Skeletal muscle satellite cell (primary cell): ENCODE results near the gene STPG3.
"Not testable (repeated sequence)": the region's sequence is repeated elsewhere in the genome, so short reads cannot be mapped to it uniquely, and the experiment has no call there.

Experiments
- H3K27me3 ChIP-seq: 2 replicates; pipeline ENCODE4 v1.7.0; 2013; ENCODE audit warnings: low read length; ENCODE audit not compliant: control insufficient read depth, insufficient read depth
- H3K36me3 ChIP-seq: 2 replicates; pipeline ENCODE4 v1.7.0; 2013; ENCODE audit warnings: mild to moderate bottlenecking, control low read depth, low read length; ENCODE audit not compliant: insufficient read depth
- H3K4me1 ChIP-seq: 2 replicates; pipeline ENCODE4 v1.7.0; 2013; ENCODE audit warnings: low read length; ENCODE audit not compliant: control insufficient read depth, insufficient read depth
- H3K4me2 ChIP-seq: 2 replicates; pipeline ENCODE4 v1.7.0; 2013; ENCODE audit warnings: mild to moderate bottlenecking, low read length
- H3K4me3 ChIP-seq: 2 replicates; pipeline ENCODE4 v1.7.0; 2013; ENCODE audit warnings: low read length
- H3K9ac ChIP-seq: 2 replicates; pipeline ENCODE4 v1.7.0; 2013; ENCODE audit warnings: mild to moderate bottlenecking, low read depth, low read length, moderate library complexity
- H3K9me3 ChIP-seq: replicated peaks from 2 replicates; pipeline ENCODE4 v1.7.0; 2013; ENCODE audit warnings: mild to moderate bottlenecking, control low read depth, low read length

Gene STPG3

GRCh38 chr9:137253717-137254623 is 2.9 kb downstream of the STPG3 start:
- Histone ChIP-seq H3K9me3 (no peaks in the 10 kb centered on the region), H3K4me2 (peak overlapping the region; percentile 99), H3K9ac (peak overlapping the region; percentile 96), H3K4me3 (peak overlapping the region; percentile 89), H3K36me3 (peaks cover 17% of the 10 kb centered on the region), H3K4me1 (peaks cover 19% of the 10 kb centered on the region), H3K27me3 (no peaks in the 10 kb centered on the region)

- Histone ChIP-seq H3K4me2 (peak within 1 kb of the TSS; percentile 99), H3K4me3 (peak within 1 kb of the TSS; percentile 89), H3K9ac (peak within 1 kb of the TSS; percentile 96), H3K9me3 (no peaks in the 10 kb centered on the region), H3K36me3 (peaks cover 22% of the 10 kb centered on the region), H3K27me3 (no peaks in the 10 kb centered on the region), H3K4me1 (peaks cover 19% of the 10 kb centered on the region)
These were observed 3.8 kb downstream of the STPG3 start, which contains the start of gene NELFB for GRCh38 chr9:137254624-137255447. Gene NELFB, plus strand, starts transcription at chr9:137255327.

GRCh38 chr9:137255448-137256114 is 4.5 kb downstream of the STPG3 start:
- Histone ChIP-seq H3K36me3 (peaks cover 22% of the 10 kb centered on the region), H3K9me3 (no peaks in the 10 kb centered on the region), H3K4me1 (peaks cover 19% of the 10 kb centered on the region), H3K27me3 (no peaks in the 10 kb centered on the region), H3K4me2 (peak overlapping the region; percentile 88), H3K9ac (peak overlapping the region; percentile 96), H3K4me3 (peak overlapping the region; percentile 89)

- peak overlapping the region; percentile 89 for H3K4me3 ChIP-seq
- H3K9ac ChIP-seq, result peak overlapping the region; percentile 96
- peak overlapping the region; percentile 88 for H3K4me2 ChIP-seq
These were observed 5.3 kb downstream of the STPG3 start for GRCh38 chr9:137256362-137256761.

DNA sequence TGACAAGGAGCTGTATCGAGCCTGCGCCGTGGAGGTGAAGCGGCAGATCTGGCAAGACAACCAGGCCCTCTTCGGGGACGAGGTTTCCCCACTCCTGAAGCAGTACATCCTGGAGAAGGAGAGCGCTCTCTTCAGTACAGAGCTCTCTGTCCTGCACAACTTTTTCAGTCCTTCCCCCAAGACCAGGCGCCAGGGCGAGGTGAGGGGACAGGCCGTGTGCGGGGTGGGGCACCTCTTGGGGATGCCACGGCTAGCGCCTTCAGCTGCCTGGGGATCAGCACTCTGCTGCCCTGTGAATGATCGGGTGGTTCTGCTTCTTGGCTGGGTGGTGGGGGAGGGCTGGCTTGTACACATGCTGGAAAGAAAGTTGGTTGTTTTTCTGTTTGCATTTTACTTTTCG is 5.8 kb downstream of the STPG3 start:
- H3K4me3 ChIP-seq, result peak overlapping the region; percentile 89
- no peaks in the 10 kb centered on the region for H3K9me3 ChIP-seq
- no peaks in the 10 kb centered on the region for H3K27me3 ChIP-seq
- peak overlapping the region; percentile 88 for H3K4me2 ChIP-seq
- peaks cover 20% of the 10 kb centered on the region for H3K4me1 ChIP-seq
- no peak overlapping the region for H3K9ac ChIP-seq
- H3K36me3 ChIP-seq, result peaks cover 22% of the 10 kb centered on the region

More at GRCh38 chr9:137256362-137256761, 5.3 kb downstream of the STPG3 start:
- Histone ChIP-seq H3K36me3 (peaks cover 22% of the 10 kb centered on the region), H3K9me3 (no peaks in the 10 kb centered on the region), H3K4me1 (peaks cover 19% of the 10 kb centered on the region), H3K27me3 (no peaks in the 10 kb centered on the region)

DNA sequence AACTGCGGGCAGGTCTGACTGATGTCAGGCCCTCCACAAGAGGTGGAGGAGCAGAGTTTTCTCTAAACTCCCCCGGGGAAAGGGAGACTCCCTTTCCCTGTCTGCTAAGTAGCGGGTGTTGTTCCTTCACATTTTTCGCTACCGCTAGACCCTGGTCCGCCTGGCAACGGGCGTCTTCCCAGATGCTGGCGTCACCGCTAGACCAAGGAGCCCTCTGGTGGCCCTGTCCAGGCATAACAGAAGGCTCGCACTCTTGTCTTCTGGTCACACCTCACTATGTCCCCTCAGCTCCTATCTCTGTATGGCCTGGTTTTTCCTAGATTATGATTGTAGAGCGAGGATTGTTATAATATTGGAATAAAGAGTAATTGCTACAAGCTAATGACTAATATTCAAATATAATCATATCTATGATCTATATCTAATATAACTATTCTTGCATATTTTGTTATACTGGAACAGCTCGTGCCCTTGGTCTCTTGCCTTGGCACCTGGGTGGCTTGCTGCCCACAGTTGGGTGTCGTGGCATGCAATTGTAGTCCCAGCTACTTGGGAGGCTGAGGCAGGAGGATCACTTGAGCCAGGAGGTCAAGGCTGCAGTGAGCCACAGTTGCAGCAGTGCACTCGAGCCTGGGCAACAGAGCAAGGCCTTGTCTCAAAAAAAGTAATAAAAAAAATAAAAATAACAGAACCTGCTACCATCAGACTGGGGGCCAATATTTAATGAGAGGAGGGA is 11.3 kb downstream of the STPG3 start:
- not testable (repeated sequence) for H3K4me3 ChIP-seq, H3K9ac ChIP-seq, H3K9me3 ChIP-seq, H3K4me1 ChIP-seq, H3K4me2 ChIP-seq, H3K27me3 ChIP-seq
- peaks cover 45% of the 10 kb centered on the region for H3K36me3 ChIP-seq

- Histone ChIP-seq H3K27me3 (no peaks in the 10 kb centered on the region), H3K4me2 (no peak overlapping the region), H3K36me3 (peaks cover 48% of the 10 kb centered on the region), H3K4me1 (peaks cover 2% of the 10 kb centered on the region), H3K9me3 (no peaks in the 10 kb centered on the region), H3K4me3 (no peak overlapping the region), H3K9ac (no peak overlapping the region)
These were observed 11.8 kb downstream of the STPG3 start for GRCh38 chr9:137262909-137263285.

- Histone ChIP-seq H3K9ac (no peak overlapping the region), H3K27me3 (no peaks in the 10 kb centered on the region), H3K4me3 (no peak overlapping the region), H3K36me3 (peaks cover 50% of the 10 kb centered on the region), H3K4me2 (no peak overlapping the region), H3K9me3 (no peaks in the 10 kb centered on the region), H3K4me1 (peaks cover 2% of the 10 kb centered on the region)
These were observed 12.4 kb downstream of the STPG3 start for GRCh38 chr9:137263506-137263905.

DNA sequence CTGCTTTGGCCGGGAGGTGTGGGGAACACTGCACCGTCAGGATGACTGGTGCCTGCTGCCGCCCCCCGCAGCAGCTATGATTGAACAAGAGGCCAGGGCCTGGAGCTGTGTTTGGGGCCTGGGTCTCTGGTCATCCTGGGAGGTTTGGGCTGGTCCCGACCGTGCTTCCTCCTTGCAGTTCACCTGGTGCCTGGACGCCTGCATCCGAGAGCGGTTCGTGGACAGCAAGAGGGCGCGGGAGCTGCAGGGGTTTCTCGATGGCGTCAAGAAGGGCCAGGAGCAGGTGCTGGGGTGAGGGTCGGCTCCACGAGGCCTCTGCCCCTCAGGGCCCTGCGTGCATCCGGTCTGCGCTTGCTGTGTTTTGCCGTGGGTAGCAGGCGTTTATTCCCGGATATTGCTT is 13.0 kb downstream of the STPG3 start:
- Histone ChIP-seq H3K36me3 (peaks cover 50% of the 10 kb centered on the region), H3K9ac (no peak overlapping the region), H3K4me3 (no peak overlapping the region), H3K9me3 (no peaks in the 10 kb centered on the region), H3K4me2 (no peak overlapping the region), H3K27me3 (no peaks in the 10 kb centered on the region), H3K4me1 (peaks cover 5% of the 10 kb centered on the region)

- peaks cover 5% of the 10 kb centered on the region for H3K4me1 ChIP-seq
- peaks cover 56% of the 10 kb centered on the region for H3K36me3 ChIP-seq
- H3K4me2 ChIP-seq, result no peak overlapping the region
- no peaks in the 10 kb centered on the region for H3K27me3 ChIP-seq
- H3K9me3 ChIP-seq, result no peaks in the 10 kb centered on the region
- no peak overlapping the region for H3K9ac ChIP-seq
- no peak overlapping the region for H3K4me3 ChIP-seq
These were observed 14.5 kb downstream of the STPG3 start for GRCh38 chr9:137265496-137266161.
